ENCODE data around the gene DOCK10.

Gene DOCK10

DNA sequence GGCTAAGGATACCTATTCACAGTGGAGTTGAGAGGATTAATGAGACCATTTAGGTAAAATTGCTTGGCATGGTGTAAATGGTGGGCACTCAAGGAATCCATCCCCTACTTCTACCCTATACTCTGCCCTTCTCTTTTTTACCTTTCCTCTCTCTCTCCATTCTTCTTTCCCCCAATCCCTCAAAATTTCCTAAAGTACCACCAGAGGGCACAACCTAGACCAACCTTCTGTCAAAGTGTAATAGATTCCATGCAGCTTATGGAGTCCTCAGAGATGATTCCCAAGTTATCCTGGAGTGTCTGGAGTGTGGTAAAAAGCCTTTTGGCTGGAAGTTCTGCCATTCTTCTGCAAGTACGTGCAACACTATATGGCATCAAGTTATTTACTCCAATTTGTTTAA lies 293.1 kb downstream of the DOCK10 start:
- no peak for DNase-seq (ENCODE audit: low read depth)
- no peak overlapping the region for H3K4me3 ChIP-seq (ENCODE audit: control insufficient read depth, low read depth, low read length)
- TF ChIP-seq, protein P1, sequence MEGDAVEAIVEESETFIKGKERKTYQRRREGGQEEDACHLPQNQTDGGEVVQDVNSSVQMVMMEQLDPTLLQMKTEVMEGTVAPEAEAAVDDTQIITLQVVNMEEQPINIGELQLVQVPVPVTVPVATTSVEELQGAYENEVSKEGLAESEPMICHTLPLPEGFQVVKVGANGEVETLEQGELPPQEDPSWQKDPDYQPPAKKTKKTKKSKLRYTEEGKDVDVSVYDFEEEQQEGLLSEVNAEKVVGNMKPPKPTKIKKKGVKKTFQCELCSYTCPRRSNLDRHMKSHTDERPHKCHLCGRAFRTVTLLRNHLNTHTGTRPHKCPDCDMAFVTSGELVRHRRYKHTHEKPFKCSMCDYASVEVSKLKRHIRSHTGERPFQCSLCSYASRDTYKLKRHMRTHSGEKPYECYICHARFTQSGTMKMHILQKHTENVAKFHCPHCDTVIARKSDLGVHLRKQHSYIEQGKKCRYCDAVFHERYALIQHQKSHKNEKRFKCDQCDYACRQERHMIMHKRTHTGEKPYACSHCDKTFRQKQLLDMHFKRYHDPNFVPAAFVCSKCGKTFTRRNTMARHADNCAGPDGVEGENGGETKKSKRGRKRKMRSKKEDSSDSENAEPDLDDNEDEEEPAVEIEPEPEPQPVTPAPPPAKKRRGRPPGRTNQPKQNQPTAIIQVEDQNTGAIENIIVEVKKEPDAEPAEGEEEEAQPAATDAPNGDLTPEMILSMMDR (IDR thresholded peaks at IDR 0.05; ENCODE audit: control insufficient read depth, insufficient read depth, low read depth, low read length, missing control alignments), result no peak

DNA sequence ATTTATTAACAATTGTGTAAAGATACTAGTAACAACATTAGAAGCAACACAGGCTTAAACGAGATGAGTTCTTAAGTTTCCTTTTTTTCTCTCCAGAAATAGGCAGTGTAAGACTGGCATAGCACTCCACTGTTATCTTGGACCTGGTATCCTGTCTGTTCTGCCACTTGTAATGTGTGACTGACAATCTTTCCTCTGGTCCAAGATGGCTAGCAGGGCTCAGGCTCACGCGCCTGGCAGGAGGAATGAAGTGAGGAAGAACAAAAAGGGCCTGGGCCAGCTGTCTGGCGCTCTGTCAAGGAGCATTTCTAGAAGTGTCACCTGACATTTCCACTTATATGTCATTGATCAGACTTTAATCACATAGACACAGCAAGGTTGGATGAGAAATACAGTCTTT lies 294.5 kb downstream of the DOCK10 start:
- no peak for DNase-seq (ENCODE audit: low read depth)

DNA sequence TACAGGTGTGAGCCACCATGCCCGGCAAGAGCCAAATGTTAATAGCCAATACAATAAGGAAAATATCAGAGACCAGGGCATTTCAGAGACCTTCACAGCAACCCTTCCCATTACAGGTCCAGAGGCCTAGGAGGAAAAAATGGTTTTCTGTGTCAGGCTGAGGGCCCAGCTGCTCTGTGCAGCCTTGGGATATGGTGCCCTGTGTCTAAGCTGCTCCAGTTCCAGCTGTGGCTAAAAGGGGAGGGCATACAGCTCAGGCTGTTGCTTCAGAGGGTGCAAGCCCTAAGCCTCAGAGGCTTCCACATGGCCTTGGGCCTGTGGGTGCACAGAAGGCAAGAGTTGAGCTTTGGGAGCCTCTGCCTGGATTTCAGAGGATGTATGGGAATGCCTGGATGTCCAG lies 306.0 kb downstream of the DOCK10 start:
- no peak overlapping the region for H3K4me3 ChIP-seq (ENCODE audit: control insufficient read depth, low read depth, low read length)
- no peak for DNase-seq (ENCODE audit: low read depth)
- TF ChIP-seq, protein P1 (IDR thresholded peaks at IDR 0.05; ENCODE audit: control insufficient read depth, insufficient read depth, low read depth, low read length, missing control alignments), result no peak

More for the DNA sequence above, 294.5 kb downstream of the DOCK10 start:
- no peak overlapping the region for H3K4me3 ChIP-seq (ENCODE audit: control insufficient read depth, low read depth, low read length)
- TF ChIP-seq, protein P1 (IDR thresholded peaks at IDR 0.05; ENCODE audit: control insufficient read depth, insufficient read depth, low read depth, low read length, missing control alignments), result no peak

DNA sequence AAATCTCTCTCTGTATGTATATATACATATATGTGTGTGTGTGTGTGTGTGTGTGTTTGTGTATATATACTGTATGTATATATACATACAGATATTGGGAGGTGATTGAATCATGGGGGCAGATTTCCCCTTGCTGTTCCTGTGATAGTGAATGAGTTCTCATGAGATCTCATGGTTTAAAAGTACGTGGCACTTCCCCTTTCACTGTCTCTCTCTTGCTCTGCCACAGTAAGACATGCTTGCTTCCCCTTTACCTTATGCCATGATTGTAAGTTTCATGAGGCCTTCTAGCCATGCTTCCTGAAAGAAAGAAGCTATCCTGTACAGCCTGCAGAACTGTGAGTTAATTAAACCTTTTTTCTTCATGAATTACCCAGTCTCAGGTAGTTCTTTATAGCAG lies 307.3 kb downstream of the DOCK10 start:
- DNase-seq (ENCODE audit: low read depth), result no peak
- TF ChIP-seq, protein P1 (IDR thresholded peaks at IDR 0.05; ENCODE audit: control insufficient read depth, insufficient read depth, low read depth, low read length, missing control alignments), result no peak
- no peak overlapping the region for H3K4me3 ChIP-seq (ENCODE audit: control insufficient read depth, low read depth, low read length)

DNA sequence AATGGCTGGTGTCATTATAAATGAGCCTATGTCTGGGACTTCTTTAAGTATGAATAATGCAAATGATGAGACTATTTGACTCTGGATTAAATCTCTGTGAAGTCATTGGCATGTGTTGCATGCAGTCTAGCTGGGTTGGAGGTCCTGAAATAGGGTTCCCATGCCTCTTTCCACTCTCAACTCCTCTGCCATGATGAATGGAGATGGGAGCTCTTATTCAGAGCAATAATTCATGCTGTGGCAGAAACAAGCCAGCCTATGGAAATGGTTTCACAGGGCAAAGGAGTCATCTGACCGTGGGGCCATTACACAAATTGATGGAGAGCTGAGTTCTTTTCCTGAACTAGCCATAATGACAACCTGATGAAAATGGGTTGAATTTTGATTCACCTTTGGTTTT lies 310.6 kb downstream of the DOCK10 start:
- TF ChIP-seq, protein P1 (IDR thresholded peaks at IDR 0.05; ENCODE audit: control insufficient read depth, insufficient read depth, low read depth, low read length, missing control alignments), result no peak
- no peak for DNase-seq (ENCODE audit: low read depth)
- no peak overlapping the region for H3K4me3 ChIP-seq (ENCODE audit: control insufficient read depth, low read depth, low read length)

DNA sequence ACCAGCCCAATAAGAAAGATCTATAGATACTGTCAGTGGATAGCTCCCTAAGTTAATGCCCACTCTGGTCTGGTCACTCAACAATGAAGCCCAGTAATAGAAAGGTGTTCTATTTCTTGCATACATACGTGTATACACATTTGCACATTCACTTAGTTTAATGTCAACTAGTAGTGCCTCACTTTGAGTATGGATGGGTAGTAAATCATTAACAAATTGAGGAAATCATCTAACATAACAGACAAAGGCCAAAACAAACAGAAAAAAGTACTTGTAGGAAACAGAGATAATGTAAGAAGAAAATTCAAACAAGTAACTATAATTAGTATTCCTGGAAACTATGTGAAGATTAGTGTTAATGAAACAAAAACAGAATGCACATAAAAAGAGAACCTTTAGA lies 312.8 kb downstream of the DOCK10 start:
- DNase-seq (ENCODE audit: low read depth), result no peak
- H3K4me3 ChIP-seq (ENCODE audit: control insufficient read depth, low read depth, low read length), result no peak overlapping the region
- TF ChIP-seq, protein P1 (IDR thresholded peaks at IDR 0.05; ENCODE audit: control insufficient read depth, insufficient read depth, low read depth, low read length, missing control alignments), result no peak

DNA sequence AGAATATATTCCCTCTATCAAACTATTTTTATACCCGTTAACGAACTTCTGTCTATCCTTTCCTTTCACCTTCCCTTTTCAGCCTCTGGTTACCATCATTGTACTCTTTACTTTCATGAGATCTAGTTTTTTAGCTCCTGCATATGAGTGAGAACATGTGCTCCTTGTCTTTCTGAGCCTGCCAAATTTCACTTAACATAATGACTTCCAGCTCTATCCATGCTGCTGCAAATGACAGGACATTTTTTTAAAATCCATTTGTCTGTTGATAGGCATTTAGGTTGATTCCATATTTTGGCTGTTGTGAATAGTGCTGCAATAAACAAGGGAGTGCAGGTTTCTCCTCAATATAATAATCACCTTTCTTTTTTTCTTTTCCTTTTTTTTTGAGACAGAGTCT lies 317.9 kb downstream of the DOCK10 start:
- TF ChIP-seq, protein P1 (IDR thresholded peaks at IDR 0.05; ENCODE audit: control insufficient read depth, insufficient read depth, low read depth, low read length, missing control alignments), result no peak
- H3K4me3 ChIP-seq (ENCODE audit: control insufficient read depth, low read depth, low read length), result no peak overlapping the region
- DNase-seq (ENCODE audit: low read depth), result no peak
